ENCODE data around the gene ESRP2. TPM values are rescaled to one million over a fixed set of nuclear protein-coding genes. Genes with fewer than 3 reads are reported as not detected.

Gene ESRP2
- total RNA-seq, 1 donor from 2014 or later: 127 TPM

- DNase-seq (ENCODE audit: low spot score): peak; percentile 99
Observed at GRCh38 chr16:68237243-68238028, 1.5 kb upstream of the ESRP2 start.

DNA sequence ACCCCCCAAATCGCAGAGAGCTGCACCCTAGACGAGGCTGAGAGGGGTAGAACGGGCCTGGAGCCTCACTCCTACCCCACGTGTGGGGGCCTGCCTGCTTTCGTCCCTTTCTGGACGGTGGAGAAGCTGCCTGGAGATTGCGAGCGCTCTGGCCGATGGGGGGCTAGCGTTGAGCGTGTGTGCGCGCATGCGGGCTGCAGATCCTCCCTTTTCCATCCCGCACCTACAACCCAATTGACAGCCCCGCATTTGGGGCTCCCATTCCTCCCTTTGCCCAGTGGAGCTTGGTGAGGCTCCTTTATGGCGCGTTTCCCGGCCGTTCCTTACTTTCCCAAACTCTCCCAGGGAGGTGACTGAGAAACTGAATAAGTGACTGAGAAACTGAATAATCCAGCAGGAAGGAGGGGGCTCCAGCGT is 907 bp upstream of the ESRP2 start:
- no peak for DNase-seq (ENCODE audit: low spot score)

DNA sequence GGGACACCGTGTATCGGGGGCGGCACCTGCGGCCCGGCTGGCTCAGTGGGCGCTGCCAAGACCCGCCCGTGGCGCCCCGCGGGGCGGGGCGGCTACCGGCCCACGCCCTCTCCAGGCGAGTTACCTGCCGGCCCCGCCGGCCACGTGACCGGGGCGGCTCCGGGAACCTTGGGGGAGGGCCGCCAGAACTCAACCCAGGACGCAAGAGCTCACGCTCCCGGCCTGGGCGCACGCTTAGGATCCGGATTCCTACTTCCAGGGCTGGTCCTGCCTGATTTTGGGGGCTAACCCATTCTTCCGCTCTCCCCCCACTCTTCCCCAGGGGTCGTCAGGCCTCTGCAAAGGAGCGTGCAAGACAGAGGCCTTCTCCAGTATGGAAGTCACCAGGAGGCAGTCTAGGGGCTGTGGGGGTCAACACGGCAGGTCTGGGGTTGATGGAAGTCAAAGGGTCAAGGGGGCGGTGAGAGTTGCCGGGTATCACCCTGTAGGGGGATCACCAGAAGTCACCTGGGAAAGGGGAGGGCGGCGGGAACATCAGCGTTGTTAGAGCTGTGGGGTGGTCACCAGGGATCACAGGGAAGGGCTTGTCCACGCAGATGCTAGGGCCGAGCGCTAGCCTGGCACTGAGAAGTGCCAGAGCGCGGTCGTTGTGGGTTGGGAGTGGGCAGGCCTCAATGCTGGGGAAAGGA is 354 bp upstream of the ESRP2 start:
- peak; percentile 87 for DNase-seq (ENCODE audit: low spot score)

DNA sequence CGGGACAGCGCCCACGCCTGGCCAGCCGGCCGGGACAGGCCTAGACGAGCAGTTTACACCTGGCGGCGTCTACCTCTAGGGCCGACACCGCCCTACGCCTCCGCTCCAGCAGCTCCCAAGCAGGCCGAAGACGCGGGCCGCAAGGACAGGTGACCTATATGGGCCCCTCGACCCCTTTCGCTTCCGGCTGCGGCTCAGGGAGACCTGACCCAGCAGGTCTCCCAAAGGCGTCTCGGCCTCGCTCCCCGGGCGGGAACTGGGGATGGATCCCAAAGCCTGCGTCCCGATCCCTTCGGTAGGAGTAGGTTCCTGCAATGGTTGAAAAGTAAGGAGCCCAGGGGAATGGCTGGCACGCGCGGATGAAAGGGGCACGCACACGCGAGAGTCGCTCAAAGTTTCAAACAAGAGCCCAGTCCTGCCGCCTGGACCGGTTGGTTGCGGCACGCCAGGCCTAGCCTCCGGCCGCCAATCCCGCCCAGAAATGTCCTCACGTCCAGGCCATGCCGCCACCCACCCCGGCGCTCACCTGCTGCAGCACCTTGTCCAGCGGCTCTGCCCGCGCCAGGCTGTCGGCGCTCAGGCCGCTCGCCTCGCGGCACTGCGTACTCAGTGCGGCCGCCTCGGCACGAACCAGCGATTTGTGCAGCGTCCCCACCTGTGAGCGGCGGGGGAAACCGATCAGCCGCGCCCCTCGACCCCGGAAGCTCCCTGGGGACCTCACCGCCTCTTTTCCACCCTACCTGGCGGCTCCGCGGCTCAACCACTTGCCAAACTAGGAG is 630 bp downstream of the ESRP2 start:
- no peak for DNase-seq (ENCODE audit: low spot score)

DNA sequence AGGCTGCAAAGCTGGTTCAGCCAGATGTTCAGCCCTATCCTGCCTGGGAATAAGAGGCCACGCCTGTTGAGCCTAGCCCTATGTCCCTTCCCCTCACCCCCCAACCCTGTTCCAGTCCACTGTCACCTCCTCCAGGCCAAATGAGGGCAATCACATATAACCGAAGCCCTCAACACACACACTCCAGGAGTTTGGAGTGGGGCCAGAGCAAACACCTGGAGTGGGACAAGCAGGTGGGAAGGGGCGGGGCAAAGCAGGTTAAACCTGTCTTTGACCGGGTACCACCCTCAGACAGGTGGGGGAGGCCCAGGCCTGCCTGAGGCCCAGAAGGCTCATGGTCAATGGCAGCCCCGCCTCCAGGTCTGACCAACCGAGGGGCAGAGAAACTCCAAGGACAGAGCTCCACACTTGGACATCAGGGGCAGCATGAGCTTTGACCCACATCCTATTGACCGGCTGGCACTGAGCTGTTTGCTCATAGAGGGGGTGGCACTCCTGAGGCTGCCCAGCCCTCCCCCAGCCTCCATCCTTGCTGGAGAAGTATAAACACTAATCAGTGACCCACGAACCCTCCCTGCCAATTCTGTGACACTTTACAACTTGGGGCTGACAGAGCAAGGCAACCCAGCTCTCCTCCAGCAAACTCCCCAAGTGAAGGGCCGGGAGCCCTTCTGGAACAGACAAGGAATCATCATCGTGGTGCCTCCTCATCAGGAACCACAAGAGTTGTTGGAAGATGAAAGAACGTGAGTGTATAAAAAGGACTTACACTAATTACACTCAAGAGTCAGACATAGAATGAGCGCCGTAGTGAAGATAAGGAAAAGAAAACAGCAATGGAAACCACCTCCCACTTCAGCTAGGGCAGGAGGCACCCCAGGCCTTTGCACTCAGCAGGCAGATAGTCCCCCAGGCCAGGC is 1.5 kb downstream of the ESRP2 start:
- DNase-seq (ENCODE audit: low spot score): peak; percentile 91

- DNase-seq (ENCODE audit: low spot score): no peak
Observed at GRCh38 chr16:68233835-68234187, 2.1 kb downstream of the ESRP2 start.

DNA sequence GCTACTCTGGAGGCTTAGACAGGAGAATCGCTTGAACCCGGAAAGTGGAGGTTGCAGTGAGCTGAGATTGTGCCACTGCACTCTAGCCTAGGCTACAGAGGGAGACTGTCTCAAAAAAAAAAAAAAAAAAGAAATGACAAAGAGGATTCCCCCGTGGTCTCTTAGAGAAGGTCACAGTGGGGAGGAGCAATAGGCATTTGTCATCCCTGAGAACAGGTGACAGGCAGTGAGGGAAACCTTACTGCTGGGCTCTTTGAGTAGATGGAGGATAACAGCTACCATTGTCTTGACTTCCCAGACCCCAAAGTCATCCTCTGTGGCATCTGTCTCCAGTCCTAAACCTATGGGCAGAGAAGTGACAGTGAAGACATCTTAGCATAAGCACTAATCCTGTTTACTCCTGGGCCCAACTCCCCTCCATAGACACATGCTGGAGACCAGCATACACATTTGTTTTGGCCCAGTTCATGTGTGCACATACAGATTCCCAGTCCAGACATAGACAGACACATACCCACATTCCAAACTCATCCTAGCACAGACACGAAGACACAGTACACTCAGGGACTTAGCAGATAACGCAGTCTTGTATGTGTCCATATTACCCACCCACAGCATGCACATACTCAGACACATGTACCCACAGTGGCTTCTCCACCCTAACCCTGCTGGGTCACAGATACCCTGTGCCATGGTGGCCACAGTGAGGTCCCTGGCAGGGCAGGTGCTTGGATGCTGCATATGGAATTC is 2.7 kb downstream of the ESRP2 start:
- DNase-seq (ENCODE audit: low spot score): no peak

GRCh38 chr16:68232335-68232734 is 3.6 kb downstream of the ESRP2 start:
- DNase-seq (ENCODE audit: low spot score): no peak

GRCh38 chr16:68231384-68232136 is 4.4 kb downstream of the ESRP2 start:
- DNase-seq (ENCODE audit: low spot score): no peak

- no peak for DNase-seq (ENCODE audit: low spot score)
Observed at GRCh38 chr16:68230956-68231355, 5.0 kb downstream of the ESRP2 start.

- no peak for DNase-seq (ENCODE audit: low spot score)
Observed at GRCh38 chr16:68230176-68230571, 5.8 kb downstream of the ESRP2 start.

DNA sequence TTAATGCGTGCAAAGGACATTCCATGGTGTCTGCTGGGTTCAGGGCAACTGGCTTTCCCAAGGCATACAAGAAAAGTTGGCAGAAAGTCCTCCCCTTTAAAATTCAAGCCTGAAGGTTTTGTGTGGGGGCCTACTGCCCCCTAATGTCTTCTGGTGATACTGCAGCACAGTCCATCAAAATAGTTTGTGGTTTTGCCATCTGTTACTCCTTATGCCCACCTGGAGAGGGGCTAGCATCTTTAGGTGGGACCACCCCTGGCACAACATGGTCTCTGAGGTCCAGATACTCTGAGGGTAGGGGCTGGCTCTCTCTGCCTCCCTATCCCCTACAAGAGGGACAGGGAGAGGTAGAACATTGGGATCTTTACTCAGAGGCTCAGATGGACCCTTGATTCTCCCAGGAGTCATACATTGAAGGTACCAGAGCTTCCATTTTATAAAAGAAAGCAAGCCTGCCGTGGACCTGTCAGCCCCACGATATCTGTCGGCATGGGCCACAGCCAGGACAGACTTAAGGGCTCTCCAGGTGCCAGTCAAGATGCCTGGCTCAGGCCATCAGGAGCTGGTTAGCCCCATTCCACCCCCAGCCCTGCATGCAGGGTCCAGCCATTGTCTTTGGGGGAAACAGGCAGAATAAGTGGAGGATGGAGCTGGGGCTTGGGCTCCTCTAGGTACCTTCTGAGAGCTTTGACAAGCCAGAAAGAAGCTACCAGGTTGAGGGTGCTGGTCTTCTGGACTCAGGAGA is 6.3 kb downstream of the ESRP2 start:
- DNase-seq (ENCODE audit: low spot score): peak; percentile 51

DNA sequence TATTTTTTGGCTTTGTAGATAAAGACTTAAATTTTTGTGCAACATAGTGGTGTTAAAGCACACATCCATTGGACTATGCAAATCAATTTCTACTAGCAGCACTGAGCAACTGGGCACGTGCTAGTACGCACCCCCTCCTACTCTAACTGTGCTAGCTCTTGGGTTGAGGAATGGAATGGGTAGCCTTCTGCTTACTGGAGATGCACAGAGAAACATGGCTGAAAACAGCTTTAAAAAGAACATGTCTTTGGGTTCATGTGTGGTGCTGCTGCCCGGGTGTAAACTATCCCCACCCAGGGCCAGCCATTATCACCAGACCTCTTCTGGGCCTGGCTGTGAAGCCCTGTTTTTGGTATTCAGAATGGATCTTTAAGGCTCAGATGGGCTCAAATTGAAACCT is 7.3 kb downstream of the ESRP2 start:
- peak; percentile 20 for DNase-seq (ENCODE audit: low spot score)

DNA sequence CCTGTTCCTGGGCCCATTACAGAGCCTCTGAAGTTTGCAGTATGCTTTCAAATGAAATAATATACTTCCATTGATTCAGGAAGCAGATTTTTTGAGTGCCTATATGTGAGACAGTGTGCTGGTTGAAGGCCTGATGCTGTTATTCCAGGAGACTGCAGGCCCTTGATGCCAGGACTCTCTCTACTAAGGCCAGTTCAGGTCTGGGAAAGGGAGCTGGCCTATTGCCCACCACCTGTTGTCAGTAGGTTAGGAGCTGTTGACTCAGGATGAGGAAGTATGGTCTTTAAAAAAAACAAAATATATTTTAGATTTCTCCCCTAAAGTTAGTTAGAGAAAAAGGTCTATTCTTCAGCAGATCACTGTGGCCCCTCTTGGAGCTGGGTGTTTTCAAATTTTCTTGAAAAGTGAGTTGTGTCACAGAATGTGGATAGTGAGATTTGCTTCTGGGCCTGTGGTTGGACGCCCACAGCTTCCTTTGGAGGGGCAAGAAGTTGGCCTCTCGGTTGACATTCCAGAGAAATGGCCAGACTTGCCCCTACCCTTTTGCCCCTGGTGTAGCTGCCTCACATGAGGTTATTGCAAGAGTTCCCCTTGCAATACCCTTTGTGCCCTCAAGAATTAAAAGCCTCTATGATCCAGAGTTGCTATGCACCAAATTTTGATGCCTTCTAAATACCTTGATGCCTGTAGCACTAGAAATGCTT is 7.9 kb downstream of the ESRP2 start:
- DNase-seq (ENCODE audit: low spot score): no peak

DNA sequence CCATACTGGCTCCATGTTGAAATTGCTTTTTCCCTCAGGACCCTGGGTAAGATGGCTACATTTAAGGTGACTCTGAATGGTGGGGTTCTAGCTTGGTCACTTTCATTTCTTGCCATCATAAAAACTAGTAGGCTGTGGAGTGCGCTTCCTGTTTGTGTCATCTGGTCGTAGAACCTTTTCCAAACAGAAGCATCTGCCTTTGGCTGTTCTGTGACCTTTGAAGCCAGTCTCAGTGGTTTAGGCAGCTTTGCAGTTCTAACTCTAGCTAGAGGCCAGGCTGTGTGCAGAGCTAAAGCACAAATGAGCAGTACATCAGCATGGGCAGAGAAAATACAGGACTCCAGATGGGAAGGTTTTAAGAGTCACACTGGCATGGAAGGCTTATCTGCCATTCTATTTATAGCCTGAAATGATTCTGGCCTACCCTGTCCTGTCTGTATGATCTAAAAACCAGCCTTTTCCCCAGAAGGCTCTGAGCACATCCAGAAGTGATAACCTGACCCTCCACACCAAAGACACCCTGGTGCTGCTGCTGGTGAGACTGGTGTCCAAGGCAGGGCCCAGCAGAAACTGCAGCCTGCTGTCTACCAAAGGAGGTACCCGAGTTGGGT is 8.6 kb downstream of the ESRP2 start:
- no peak for DNase-seq (ENCODE audit: low spot score)

- no peak for DNase-seq (ENCODE audit: low spot score)
Observed at GRCh38 chr16:68226116-68226515, 9.8 kb downstream of the ESRP2 start.

DNA sequence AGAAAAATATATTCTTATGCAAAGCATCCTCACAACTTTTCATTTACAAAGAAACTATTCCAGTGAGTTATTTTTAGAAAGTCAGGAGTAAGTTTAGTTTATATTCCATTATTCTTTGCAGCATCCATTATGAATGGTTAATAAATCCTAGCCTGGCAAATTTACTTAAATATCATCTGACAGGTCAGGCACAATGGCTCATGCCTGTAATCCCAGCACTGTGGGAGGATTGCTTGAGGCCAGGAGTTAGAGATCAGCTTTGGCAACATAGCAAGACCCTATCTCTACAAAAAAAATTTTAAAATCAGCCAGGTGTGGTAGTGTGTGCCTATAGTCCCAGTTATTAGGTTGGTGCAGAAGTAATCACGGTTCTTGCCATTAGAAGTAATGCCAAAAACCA is 12.9 kb downstream of the ESRP2 start:
- no peak for DNase-seq (ENCODE audit: low spot score)

- no peak for DNase-seq (ENCODE audit: low spot score)
Observed at GRCh38 chr16:68219725-68220351, 16.1 kb downstream of the ESRP2 start.
